IMR-90 (cell line): ENCODE data around the gene APP. TPM values are rescaled to one million over a fixed set of nuclear protein-coding genes. Genes with fewer than 3 reads are reported as not detected.

Source experiments
- ATAC-seq: fragments of 200-7000 bp; cut with Tn5 transposase; 2 replicates; pipeline ENCODE4 v1.9.1; 2020; ENCODE audit warnings: low read depth, mild to moderate bottlenecking, moderate library complexity
- BruUV-seq: library from RNA; stranded (reverse); fragments of 400-500 nt; replicated peaks from 2 replicates; lab custom pipeline; 2021; lab: Mats Ljungman, UMichigan
- CTCF ChIA-PET: fragments of 300-600 bp; formaldehyde crosslinking; extraction: SDS; loops from one replicate; lab custom pipeline; 2021; ENCODE audit warnings: antibody characterized with exemption; lab: Yijun Ruan, JAX
- POLR2A ChIA-PET: fragments of 300-600 bp; sonication (Branson Sonifier 250); formaldehyde crosslinking; loops from one replicate; lab custom pipeline; 2022; ENCODE audit warnings: antibody characterized with exemption; ENCODE audit not compliant: unreplicated experiment; lab: Charles Lee
- DNase-seq: peaks from one replicate; pipeline ENCODE4 v3.0.0; 2013
- H2AFZ ChIP-seq: replicated peaks from 2 replicates; pipeline ENCODE3; 2013; ENCODE audit warnings: low read length, mild to moderate bottlenecking; ENCODE audit not compliant: poor library complexity
- H2AK5ac ChIP-seq: 2 replicates; pipeline ENCODE4 v1.6.1; 2013; ENCODE audit warnings: low read depth, low read length, inconsistent platforms
- H2AK9ac ChIP-seq: replicated peaks from 2 replicates; pipeline ENCODE3; 2013; ENCODE audit warnings: mild to moderate bottlenecking, low read depth, low read length, moderate library complexity; ENCODE audit not compliant: poor library complexity
- H2BK120ac ChIP-seq: 2 replicates; pipeline ENCODE4 v1.6.1; 2013; ENCODE audit warnings: low read depth, low read length, inconsistent platforms
- H2BK15ac ChIP-seq: 3 replicates; pipeline ENCODE4 v1.6.1; 2013; ENCODE audit warnings: low read depth, low read length, inconsistent platforms
- H2BK20ac ChIP-seq: 2 replicates; pipeline ENCODE4 v1.6.1; 2013; ENCODE audit warnings: low read depth, mild to moderate bottlenecking, inconsistent platforms, low read length, moderate library complexity
- H2BK5ac ChIP-seq: 2 replicates; pipeline ENCODE4 v1.6.1; 2013; ENCODE audit warnings: mild to moderate bottlenecking, low read depth, low read length, inconsistent platforms; ENCODE audit not compliant: poor library complexity, severe bottlenecking
- H3K14ac ChIP-seq: replicated peaks from 2 replicates; pipeline ENCODE4 v1.6.1; 2013; ENCODE audit warnings: low read depth, low read length, inconsistent platforms
- H3K18ac ChIP-seq: 2 replicates; pipeline ENCODE4 v1.6.1; 2013; ENCODE audit warnings: low read depth, low read length, control low read depth
- H3K23ac ChIP-seq: 2 replicates; pipeline ENCODE4 v1.6.1; 2013; ENCODE audit warnings: low read depth, low read length, inconsistent platforms
- H3K27ac ChIP-seq: 2 replicates; pipeline ENCODE4 v1.5.1; 2013; ENCODE audit warnings: mild to moderate bottlenecking, control low read depth, low read length; ENCODE audit not compliant: insufficient read depth
- H3K27me3 ChIP-seq: 2 replicates; pipeline ENCODE4 v1.6.1; 2013; ENCODE audit warnings: low read length; ENCODE audit not compliant: control insufficient read depth, insufficient read depth
- H3K36me3 ChIP-seq: 2 replicates; pipeline ENCODE4 v1.6.1; 2013; ENCODE audit warnings: low read length, mixed read lengths; ENCODE audit not compliant: control insufficient read depth, insufficient read depth
- H3K4ac ChIP-seq: 2 replicates; pipeline ENCODE4 v1.6.1; 2013; ENCODE audit warnings: low read depth, low read length, inconsistent platforms
- H3K4me1 ChIP-seq: 2 replicates; pipeline ENCODE4 v1.6.1; 2013; ENCODE audit warnings: low read length, mixed read lengths; ENCODE audit not compliant: control insufficient read depth, insufficient read depth
- H3K4me2 ChIP-seq: 2 replicates; pipeline ENCODE4 v1.6.1; 2013; ENCODE audit warnings: low read depth, mild to moderate bottlenecking, control low read depth, low read length, moderate library complexity
- H3K4me3 ChIP-seq: 2 replicates; pipeline ENCODE4 v1.5.1; 2013; ENCODE audit warnings: low read depth, mild to moderate bottlenecking, control low read depth, low read length, moderate library complexity; ENCODE audit not compliant: insufficient read depth
- H3K56ac ChIP-seq: 2 replicates; pipeline ENCODE4 v1.6.1; 2013; ENCODE audit warnings: low read length, inconsistent platforms; ENCODE audit not compliant: insufficient read depth; ENCODE audit errors: extremely low read depth
- H3K79me1 ChIP-seq, 2 experiments: 2 replicates each; pipeline ENCODE4 v1.6.1; 2013; ENCODE audit warnings: low read length in 2 of 2, inconsistent platforms in 1 of 2, low read depth in 1 of 2
- H3K9ac ChIP-seq: 2 replicates; pipeline ENCODE4 v1.6.1; 2013; ENCODE audit warnings: low read depth, low read length, control low read depth
- H3K9me1 ChIP-seq: 2 replicates; pipeline ENCODE4 v1.6.1; 2013; ENCODE audit warnings: low read length, inconsistent platforms; ENCODE audit not compliant: insufficient read depth
- H3K9me3 ChIP-seq: 2 replicates; pipeline ENCODE4 v1.6.1; 2013; ENCODE audit warnings: low read length; ENCODE audit not compliant: control insufficient read depth, insufficient read depth
- H4K20me1 ChIP-seq: 2 replicates; pipeline ENCODE4 v1.6.1; 2013; ENCODE audit warnings: low read length, inconsistent platforms; ENCODE audit not compliant: insufficient read depth
- H4K5ac ChIP-seq: 2 replicates; pipeline ENCODE4 v1.6.1; 2013; ENCODE audit warnings: mild to moderate bottlenecking, low read depth, low read length, control low read depth
- H4K8ac ChIP-seq, 2 experiments: 2 replicates each; pipeline ENCODE4 v1.6.1; 2013; ENCODE audit warnings: low read depth in 2 of 2, low read length in 2 of 2, control low read depth in 1 of 2, inconsistent platforms in 1 of 2
- H4K91ac ChIP-seq: 2 replicates; pipeline ENCODE4 v1.6.1; 2013; ENCODE audit warnings: low read depth, low read length, inconsistent platforms; ENCODE audit not compliant: insufficient read depth
- MAZ ChIP-seq: IDR thresholded peaks from 2 replicates; pipeline ENCODE4 v1.6.1; 2012; ENCODE audit warnings: low read depth, mild to moderate bottlenecking, low read length, improper control_type of control experiment, moderate library complexity, borderline replicate concordance
- WGBS, 2 experiments: methylation state at CpG; one replicate each; pipeline versions ENCODE4 v1.1.5 to v1.1.7; 2013; ENCODE audit warnings: missing lambda C conversion rate in 2 of 2; ENCODE audit not compliant: insufficient read length in 1 of 2; ENCODE audit errors: extremely low coverage in 2 of 2; 5-methylcytosine and 5-hydroxymethylcytosine counted together
- dilution Hi-C: fragments of 300-500 bp; cut with HindIII; formaldehyde crosslinking; loops from one replicate; pipeline ENCODE4 v1.14.3; 2018; ENCODE audit warnings: low sequenced_read_pairs; ENCODE audit not compliant: unreplicated experiment
- in situ Hi-C: fragments of 300-500 bp; cut with MboI; formaldehyde crosslinking; loops from 3 replicates; pipeline ENCODE4 v1.14.3; 2019; ENCODE audit warnings: low sequenced_read_pairs, inconsistent platforms, mixed read lengths
- intact Hi-C: fragments of 100-400 bp; cut with micrococcal nuclease; formaldehyde crosslinking; loops from 2 replicates; pipeline ENCODE4 v1.10.0; 2022
- polyA plus RNA-seq, 3 experiments: library from polyadenylated mRNA; depleted of rRNA; stranded (reverse); fragments of >200 nt; gene quantifications; 2 replicates each; pipeline ENCODE4 v1.2.3, GENCODE V29; 2012; ENCODE audit warnings: low replicate concordance in 1 of 3
- total RNA-seq: library from RNA; depleted of rRNA; stranded (reverse); fragments of >200 nt; gene quantifications from 2 replicates; pipeline ENCODE4 v1.2.3, GENCODE V29; 2012
- TF ChIP-seq, protein P1 (sequence below): conservative IDR thresholded peaks from 2 replicates; pipeline ENCODE4 v1.5.1; 2012; ENCODE audit warnings: mild to moderate bottlenecking, low read depth, low read length, improper control_type of control experiment
- TF ChIP-seq, protein P2 (sequence below): fragments of 150-350 bp; IDR thresholded peaks from 2 replicates; pipeline ENCODE4 v1.6.1; 2017; ENCODE audit warnings: mild to moderate bottlenecking, antibody characterized with exemption, low read length, low read depth

APP gene
- total and polyA plus RNA-seq, 2 of the 4 experiments (the other 2 are of a cell fraction) = 191 to 530 TPM

DNA sequence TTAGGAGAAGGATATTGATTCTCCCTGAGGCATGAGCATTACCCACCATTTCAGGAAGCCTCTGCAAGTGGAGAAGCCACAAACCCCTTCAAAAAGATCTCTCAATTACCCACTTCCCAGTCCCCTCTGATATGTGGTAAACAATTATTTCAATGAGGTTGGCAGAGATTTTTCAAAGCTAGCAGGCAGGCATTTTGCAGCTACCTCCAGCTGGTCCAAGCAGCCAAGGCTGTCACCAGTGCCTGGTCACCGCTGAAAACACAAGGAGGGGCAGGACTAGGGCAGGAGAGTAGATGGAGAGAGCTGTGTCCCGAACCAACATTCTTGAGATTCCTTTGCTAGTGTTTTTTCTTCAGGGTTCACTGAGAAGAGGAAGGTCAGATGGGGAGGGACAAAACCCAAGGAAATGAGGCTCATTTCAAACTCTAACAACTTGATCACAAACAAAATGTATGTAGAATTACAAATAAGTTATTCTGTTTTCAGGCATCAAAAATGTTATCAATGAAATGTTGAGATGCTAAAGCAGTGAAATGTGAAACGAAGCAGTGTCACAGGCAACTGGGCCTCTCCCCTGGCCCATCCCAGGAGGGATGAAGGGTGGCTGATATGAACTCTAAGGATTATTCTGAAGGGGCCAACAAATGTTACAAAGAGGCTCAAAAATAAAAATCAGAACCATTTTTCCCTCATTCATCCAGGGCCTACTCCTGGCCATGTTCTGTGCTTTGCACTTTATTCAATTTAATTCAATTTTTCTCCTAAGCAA, 22.3 kb downstream of the APP start:
- TF ChIP-seq, protein P1, sequence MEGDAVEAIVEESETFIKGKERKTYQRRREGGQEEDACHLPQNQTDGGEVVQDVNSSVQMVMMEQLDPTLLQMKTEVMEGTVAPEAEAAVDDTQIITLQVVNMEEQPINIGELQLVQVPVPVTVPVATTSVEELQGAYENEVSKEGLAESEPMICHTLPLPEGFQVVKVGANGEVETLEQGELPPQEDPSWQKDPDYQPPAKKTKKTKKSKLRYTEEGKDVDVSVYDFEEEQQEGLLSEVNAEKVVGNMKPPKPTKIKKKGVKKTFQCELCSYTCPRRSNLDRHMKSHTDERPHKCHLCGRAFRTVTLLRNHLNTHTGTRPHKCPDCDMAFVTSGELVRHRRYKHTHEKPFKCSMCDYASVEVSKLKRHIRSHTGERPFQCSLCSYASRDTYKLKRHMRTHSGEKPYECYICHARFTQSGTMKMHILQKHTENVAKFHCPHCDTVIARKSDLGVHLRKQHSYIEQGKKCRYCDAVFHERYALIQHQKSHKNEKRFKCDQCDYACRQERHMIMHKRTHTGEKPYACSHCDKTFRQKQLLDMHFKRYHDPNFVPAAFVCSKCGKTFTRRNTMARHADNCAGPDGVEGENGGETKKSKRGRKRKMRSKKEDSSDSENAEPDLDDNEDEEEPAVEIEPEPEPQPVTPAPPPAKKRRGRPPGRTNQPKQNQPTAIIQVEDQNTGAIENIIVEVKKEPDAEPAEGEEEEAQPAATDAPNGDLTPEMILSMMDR = no peak
- TF ChIP-seq, protein P2, sequence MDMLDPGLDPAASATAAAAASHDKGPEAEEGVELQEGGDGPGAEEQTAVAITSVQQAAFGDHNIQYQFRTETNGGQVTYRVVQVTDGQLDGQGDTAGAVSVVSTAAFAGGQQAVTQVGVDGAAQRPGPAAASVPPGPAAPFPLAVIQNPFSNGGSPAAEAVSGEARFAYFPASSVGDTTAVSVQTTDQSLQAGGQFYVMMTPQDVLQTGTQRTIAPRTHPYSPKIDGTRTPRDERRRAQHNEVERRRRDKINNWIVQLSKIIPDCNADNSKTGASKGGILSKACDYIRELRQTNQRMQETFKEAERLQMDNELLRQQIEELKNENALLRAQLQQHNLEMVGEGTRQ = no peak
- TF ChIP-seq MAZ = no peak
- no TSS peak for BruUV-seq
- Histone ChIP-seq H3K79me1 (peaks cover 43 to 59% of the 10 kb centered on the region in 2 experiments), H3K27me3 (no peaks in the 10 kb centered on the region), H4K91ac (peak overlapping the region; percentile 76), H3K9me1 (peaks cover 16% of the 10 kb centered on the region), H4K5ac (peak overlapping the region; percentile 71), H3K18ac (peak overlapping the region; percentile 65), H3K27ac (peak overlapping the region; percentile 72; the same call in 1 of the 2 replicates), H3K9ac (peak overlapping the region; percentile 10; the same call in 1 of the 2 replicates), H4K8ac (peak overlapping the region in 1 of 2 experiments; percentile 73; a peak in 3 of 4 replicates), H2AK5ac (peak overlapping the region; percentile 69; the same call in 1 of the 2 replicates), H2BK20ac (peak overlapping the region; percentile 50; the same call in 1 of the 2 replicates), H3K36me3 (no peaks in the 10 kb centered on the region), H2AFZ (no peak overlapping the region), H3K4ac (peak overlapping the region; percentile 61), H3K9me3 (no peaks in the 10 kb centered on the region), H2AK9ac (no peak overlapping the region), H3K4me3 (no peak overlapping the region), H4K20me1 (peaks cover 13% of the 10 kb centered on the region; the same call in 1 of the 2 replicates), H2BK15ac (peak overlapping the region; percentile 78; the same call in 1 of the 3 replicates), H3K4me2 (peak overlapping the region; percentile 36), H3K4me1 (peaks cover 14% of the 10 kb centered on the region), H2BK120ac (peak overlapping the region; percentile 54), H3K23ac (0 out of 2 replicates have a peak overlapping the region, but pooled peaks have one; percentile 18), H2BK5ac (peak overlapping the region; percentile 60), H3K56ac (peak overlapping the region; percentile 25; the same call in 1 of the 2 replicates), H3K14ac (peak overlapping the region; percentile 65)
- in situ Hi-C loops = no loop called here
- no peak for DNase-seq
- intact Hi-C loops = no loop called here
- peak; percentile 76 for ATAC-seq
- CTCF ChIA-PET = interaction anchor here (0.6 kb wide), 1 partner anchor 448 kb away, joined by 8 read pairs; no protein-coding TSS in a partner anchor
- no CpG with 5 or more reads among the region's 3 CpGs for WGBS, 2 experiments
- dilution Hi-C loops = no loop called here
- POLR2A ChIA-PET = no interaction called here
